H1 (cell line): ENCODE data around the gene ACAD11.

Source experiments
- BRCA1 ChIP-seq: IDR thresholded peaks from 2 replicates; pipeline ENCODE4 v1.6.1; 2012; ENCODE audit warnings: low read depth, low read length, improper control_type of control experiment
- HDAC6 ChIP-seq: IDR thresholded peaks from one replicate; pipeline ENCODE4 v1.7.1; 2012; ENCODE audit warnings: low read depth, mild to moderate bottlenecking, inconsistent platforms, low read length, moderate library complexity
- TF ChIP-seq, protein P1 (sequence below), 3 experiments: IDR thresholded peaks; 1 replicate in 2 of 3; 2 replicates in 1 of 3; pipeline versions ENCODE4 v1.5.1 to v1.6.1; 2011; ENCODE audit warnings: low read length in 3 of 3, mild to moderate bottlenecking in 3 of 3, inconsistent platforms in 2 of 3, low read depth in 1 of 3, moderate library complexity in 1 of 3; ENCODE audit not compliant: insufficient read depth in 1 of 3; ENCODE audit errors: control extremely low read depth in 1 of 3

DNA sequence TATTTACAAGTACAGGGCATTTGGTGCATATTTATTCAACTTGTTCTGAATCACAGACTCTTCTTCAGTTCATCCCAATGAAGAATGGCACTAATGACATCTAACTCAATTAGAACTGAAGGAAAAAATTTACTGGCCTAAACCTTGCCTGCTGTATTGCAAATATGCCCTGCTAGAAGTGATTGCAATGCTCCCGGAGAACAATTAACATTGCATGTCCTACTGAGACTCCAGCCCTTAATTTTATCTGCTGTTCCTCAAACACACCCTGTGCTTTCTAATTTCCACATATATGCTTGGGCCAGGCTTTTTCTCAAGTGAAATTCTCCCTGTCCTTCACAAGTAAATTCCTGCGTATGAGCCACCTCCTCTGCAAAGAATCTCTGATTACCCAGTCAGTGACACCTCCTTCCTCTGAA is 54.2 kb downstream of the ACAD11 start:
- no peak for TF ChIP-seq BRCA1
- TF ChIP-seq HDAC6: no peak
- TF ChIP-seq, protein P1, sequence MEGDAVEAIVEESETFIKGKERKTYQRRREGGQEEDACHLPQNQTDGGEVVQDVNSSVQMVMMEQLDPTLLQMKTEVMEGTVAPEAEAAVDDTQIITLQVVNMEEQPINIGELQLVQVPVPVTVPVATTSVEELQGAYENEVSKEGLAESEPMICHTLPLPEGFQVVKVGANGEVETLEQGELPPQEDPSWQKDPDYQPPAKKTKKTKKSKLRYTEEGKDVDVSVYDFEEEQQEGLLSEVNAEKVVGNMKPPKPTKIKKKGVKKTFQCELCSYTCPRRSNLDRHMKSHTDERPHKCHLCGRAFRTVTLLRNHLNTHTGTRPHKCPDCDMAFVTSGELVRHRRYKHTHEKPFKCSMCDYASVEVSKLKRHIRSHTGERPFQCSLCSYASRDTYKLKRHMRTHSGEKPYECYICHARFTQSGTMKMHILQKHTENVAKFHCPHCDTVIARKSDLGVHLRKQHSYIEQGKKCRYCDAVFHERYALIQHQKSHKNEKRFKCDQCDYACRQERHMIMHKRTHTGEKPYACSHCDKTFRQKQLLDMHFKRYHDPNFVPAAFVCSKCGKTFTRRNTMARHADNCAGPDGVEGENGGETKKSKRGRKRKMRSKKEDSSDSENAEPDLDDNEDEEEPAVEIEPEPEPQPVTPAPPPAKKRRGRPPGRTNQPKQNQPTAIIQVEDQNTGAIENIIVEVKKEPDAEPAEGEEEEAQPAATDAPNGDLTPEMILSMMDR (IDR thresholded peaks at IDR 0.05; ENCODE audit: control extremely low read depth in 1 of 3, insufficient read depth in 1 of 3, low read depth in 1 of 3, low read length in 3 of 3): no peak
